ENCODE results near the gene MTIF3.

Gene MTIF3

GRCh38 chr13:27415116-27415515 lies 35.2 kb downstream of the MTIF3 start:
- TF ChIP-seq CTCF (IDR thresholded peaks at IDR 0.05; ENCODE audit: low read depth, low read length): no peak
- Histone ChIP-seq H3K4me1 (peaks cover 6% of the 10 kb centered on the region), H3K27me3 (no peaks in the 10 kb centered on the region), H3K9me3 (no peaks in the 10 kb centered on the region), H3K36me3 (no peaks in the 10 kb centered on the region), H3K4me3 (ENCODE audit: low read depth, low read length) (no peak overlapping the region)
- no peak for DNase-seq

GRCh38 chr13:27411341-27411740 lies 39.0 kb downstream of the MTIF3 start:
- no peaks in the 10 kb centered on the region for H3K9me3 ChIP-seq
- peaks cover 16% of the 10 kb centered on the region for H3K4me1 ChIP-seq
- no peak for TF ChIP-seq CTCF (IDR thresholded peaks at IDR 0.05; ENCODE audit: low read depth, low read length)
- no peak for DNase-seq
- H3K27me3 ChIP-seq: no peaks in the 10 kb centered on the region
- no peaks in the 10 kb centered on the region for H3K36me3 ChIP-seq
- no peak overlapping the region for H3K4me3 ChIP-seq (ENCODE audit: low read depth, low read length)

- no peak for DNase-seq
- no peaks in the 10 kb centered on the region for H3K27me3 ChIP-seq
- no peak overlapping the region for H3K4me3 ChIP-seq (ENCODE audit: low read depth, low read length)
- peaks cover 11% of the 10 kb centered on the region for H3K4me1 ChIP-seq
- no peaks in the 10 kb centered on the region for H3K36me3 ChIP-seq
- H3K9me3 ChIP-seq: no peaks in the 10 kb centered on the region
- TF ChIP-seq CTCF (IDR thresholded peaks at IDR 0.05; ENCODE audit: low read depth, low read length): no peak
Observed at GRCh38 chr13:27409013-27409412, 41.4 kb downstream of the MTIF3 start.

GRCh38 chr13:27408074-27408473 lies 42.3 kb downstream of the MTIF3 start:
- no peak for TF ChIP-seq CTCF (IDR thresholded peaks at IDR 0.05; ENCODE audit: low read depth, low read length)
- DNase-seq: no peak
- Histone ChIP-seq H3K4me1 (peaks cover 16% of the 10 kb centered on the region), H3K9me3 (no peaks in the 10 kb centered on the region), H3K36me3 (no peaks in the 10 kb centered on the region), H3K27me3 (no peaks in the 10 kb centered on the region), H3K4me3 (ENCODE audit: low read depth, low read length) (no peak overlapping the region)

- H3K4me1 ChIP-seq: peaks cover 16% of the 10 kb centered on the region
- H3K4me3 ChIP-seq (ENCODE audit: low read depth, low read length): no peak overlapping the region
- DNase-seq: peak; percentile 30
Observed at GRCh38 chr13:27406178-27406939, 44.0 kb downstream of the MTIF3 start.

More at GRCh38 chr13:27406178-27406939, 44.0 kb downstream of the MTIF3 start:
- Histone ChIP-seq H3K36me3 (no peaks in the 10 kb centered on the region), H3K9me3 (no peaks in the 10 kb centered on the region), H3K27me3 (no peaks in the 10 kb centered on the region)
- peak; percentile 72 for TF ChIP-seq CTCF (IDR thresholded peaks at IDR 0.05; ENCODE audit: low read depth, low read length)
